ENCODE measurements around the gene CNKSR2.

CNKSR2 gene

GRCh38 chrX:21610168-21610567 lies 235.9 kb downstream of the CNKSR2 start:
- no peak for DNase-seq (ENCODE audit: low read depth, low spot score)

- no peak for DNase-seq (ENCODE audit: low read depth, low spot score)
These were observed 237.9 kb downstream of the CNKSR2 start for GRCh38 chrX:21612154-21612553.

- DNase-seq (ENCODE audit: low read depth, low spot score): no peak
These were observed 242.2 kb downstream of the CNKSR2 start for GRCh38 chrX:21616386-21616785.

DNA sequence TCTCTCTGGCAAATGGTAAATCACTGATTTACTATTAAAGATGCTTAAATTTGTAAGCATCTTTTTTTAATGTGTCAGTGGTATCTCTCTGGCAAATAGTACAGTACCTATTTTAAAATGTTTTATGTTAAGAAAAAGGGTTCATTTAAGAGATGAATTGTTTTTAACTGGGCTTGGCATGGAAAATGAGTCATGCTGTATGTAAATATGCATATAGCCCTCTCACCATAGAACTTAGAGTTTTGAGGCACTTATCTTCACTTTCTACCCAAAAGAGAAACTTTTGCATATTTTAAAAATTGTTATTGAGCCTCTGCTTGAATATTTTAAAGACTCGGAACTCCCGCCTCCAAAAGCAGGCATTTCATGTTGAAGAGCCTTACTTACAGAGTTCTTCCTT lies 246.0 kb downstream of the CNKSR2 start:
- no peak for DNase-seq (ENCODE audit: low read depth, low spot score)

DNA sequence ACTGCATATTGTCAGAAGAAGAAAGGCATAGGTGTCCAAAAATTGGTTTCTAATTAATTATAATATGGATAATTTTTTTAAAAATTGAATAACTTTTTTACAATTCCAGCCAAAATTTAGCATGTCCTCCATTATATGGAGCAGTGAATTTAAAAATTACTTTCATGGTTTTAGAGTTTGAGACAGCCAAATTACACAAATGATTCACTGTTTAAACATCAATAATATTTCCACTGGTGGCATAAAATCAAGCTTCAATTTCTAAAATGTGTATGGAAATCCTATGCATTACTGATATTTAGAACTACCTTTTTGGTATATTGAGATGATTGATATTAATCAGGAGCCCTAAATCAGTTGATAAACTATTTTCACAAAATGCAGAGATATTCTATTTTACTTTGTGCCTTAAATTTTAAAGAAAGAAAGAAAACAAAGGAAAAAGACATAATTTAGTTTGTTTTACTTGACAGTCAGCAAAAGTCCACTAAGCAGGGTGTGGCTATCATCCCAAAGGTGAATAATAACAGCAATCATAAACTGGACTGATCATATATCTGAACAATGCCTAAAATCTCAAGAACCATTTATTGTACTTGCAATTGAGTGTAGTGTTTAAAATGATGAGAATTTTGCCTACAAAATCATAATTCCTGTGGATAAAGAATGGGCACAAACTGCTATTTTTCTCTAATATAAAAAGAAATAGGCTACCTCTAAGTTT lies 249.7 kb downstream of the CNKSR2 start:
- no peak for DNase-seq (ENCODE audit: low read depth, low spot score)

DNA sequence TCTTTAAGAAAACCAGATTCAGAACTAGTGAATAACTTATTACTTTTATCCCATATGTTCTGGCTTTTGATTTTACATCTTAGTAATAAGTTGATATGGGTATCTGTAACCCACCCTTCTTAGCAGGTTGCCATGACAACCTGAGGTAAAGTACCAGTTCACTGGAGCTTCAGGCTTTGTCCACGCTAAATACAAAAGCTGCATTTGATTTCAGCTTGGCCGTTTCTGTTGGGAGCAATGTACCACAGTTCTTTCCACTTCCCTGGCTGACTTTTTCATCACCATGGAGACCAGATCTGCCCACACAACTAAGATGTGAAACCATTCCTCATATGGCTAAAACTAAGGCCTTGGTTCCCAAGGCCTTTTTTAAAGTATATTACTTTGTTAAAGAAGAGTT lies 257.8 kb downstream of the CNKSR2 start:
- no peak for DNase-seq (ENCODE audit: low read depth, low spot score)

GRCh38 chrX:21638311-21638710 lies 264.1 kb downstream of the CNKSR2 start:
- DNase-seq (ENCODE audit: low read depth, low spot score): no peak

DNA sequence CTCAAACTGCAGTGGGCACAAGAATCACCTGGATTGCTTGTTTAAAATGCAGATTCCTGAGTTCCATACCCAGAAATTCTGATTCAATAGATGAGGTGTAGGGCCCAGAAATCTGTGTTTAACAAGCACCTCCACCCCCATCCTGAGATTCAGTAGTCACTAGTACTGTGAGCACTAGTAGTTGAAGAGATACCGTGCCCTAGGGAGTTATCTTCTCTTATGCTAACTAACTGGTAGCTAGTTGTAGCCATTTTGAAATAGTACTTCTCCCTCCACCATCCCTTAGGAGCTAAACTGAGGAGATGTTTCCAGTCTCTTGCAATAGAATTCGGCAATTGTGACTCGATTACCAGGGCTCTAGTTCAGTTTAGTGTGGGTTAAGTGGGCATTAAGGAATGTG lies 265.6 kb downstream of the CNKSR2 start:
- DNase-seq (ENCODE audit: low read depth, low spot score): no peak

GRCh38 chrX:21645431-21645830 lies 271.2 kb downstream of the CNKSR2 start:
- no peak for DNase-seq (ENCODE audit: low read depth, low spot score)

- DNase-seq (ENCODE audit: low read depth, low spot score): no peak
These were observed 271.7 kb downstream of the CNKSR2 start for GRCh38 chrX:21645886-21646285.

- no peak for DNase-seq (ENCODE audit: low read depth, low spot score)
These were observed 281.8 kb downstream of the CNKSR2 start for GRCh38 chrX:21655901-21656586.

- no peak for DNase-seq (ENCODE audit: low read depth, low spot score)
These were observed 282.5 kb downstream of the CNKSR2 start for GRCh38 chrX:21656587-21657317.

DNA sequence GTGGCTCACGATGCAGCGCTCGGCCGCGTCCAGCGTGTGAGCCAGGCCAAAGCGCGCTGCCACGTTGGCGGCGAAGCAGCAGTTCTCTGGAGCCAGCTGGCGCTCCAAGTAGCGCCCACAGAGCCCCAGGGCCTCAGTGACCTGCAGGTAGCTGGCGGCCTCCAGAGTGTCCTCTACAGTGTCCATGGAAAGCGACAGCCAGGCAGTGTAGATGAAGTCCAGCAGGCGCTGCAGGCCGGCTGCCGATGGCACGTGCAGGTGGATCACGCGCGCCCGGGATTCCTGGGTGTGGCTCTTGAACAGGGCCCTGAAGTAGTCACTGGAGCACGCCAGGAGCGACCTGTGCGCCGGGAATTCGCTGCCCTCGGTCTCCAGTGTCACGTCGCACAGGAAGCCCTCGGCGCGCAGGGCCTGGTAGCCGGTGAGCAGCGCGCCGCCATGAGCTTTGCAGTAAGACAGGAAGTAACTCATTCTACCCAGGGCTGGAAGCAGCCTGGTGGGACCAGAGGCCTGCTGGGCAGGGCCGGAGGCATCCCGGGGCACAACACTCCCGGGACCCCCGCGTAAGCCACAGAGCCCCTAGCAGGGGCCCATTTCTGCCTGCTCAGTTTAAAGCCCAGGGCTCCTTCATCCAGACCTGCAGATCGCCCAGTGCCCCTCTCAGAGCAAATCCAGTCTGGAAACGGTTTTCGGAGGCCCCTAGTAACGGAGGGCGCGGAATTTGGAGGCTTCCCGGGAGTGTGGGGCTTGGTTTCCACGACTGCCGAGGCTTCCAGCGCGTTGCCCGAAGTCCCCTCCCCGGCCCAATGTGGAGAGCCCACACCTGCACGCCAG lies 283.3 kb downstream of the CNKSR2 start:
- DNase-seq (ENCODE audit: low read depth, low spot score): no peak

- DNase-seq (ENCODE audit: low read depth, low spot score): no peak
These were observed 284.0 kb downstream of the CNKSR2 start, which contains the start of gene KLHL34 for GRCh38 chrX:21658152-21658737. TSS of gene KLHL34 (minus strand) at chrX:21658330. CDS start at chrX:21657788, 542 bp downstream.

DNA sequence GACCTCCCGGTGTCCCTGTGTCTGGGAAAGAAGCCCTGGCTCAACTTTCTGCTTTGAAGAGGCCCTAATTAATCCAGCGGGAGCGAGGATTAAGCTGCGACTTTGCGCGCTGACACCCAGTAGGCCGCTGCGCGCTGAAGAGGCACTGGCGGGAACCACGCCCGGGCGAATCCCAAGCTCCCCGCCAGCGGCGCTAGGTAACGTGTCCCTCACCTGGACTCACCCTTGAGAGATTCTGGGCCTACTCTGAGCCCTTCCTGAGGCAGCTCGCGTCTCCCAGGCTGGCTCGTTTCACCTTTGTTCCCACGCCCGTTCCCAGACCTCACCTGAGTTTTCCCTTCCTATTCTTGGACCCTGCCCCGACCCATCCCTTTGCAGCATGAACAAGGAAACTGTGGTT lies 284.5 kb downstream of the CNKSR2 start:
- DNase-seq (ENCODE audit: low read depth, low spot score): no peak

GRCh38 chrX:21659320-21659719 lies 285.1 kb downstream of the CNKSR2 start:
- DNase-seq (ENCODE audit: low read depth, low spot score): no peak

GRCh38 chrX:21660156-21660555 lies 285.9 kb downstream of the CNKSR2 start:
- no peak for DNase-seq (ENCODE audit: low read depth, low spot score)

GRCh38 chrX:21661316-21661715 lies 287.1 kb downstream of the CNKSR2 start:
- DNase-seq (ENCODE audit: low read depth, low spot score): no peak

- no peak for DNase-seq (ENCODE audit: low read depth, low spot score)
These were observed 288.5 kb downstream of the CNKSR2 start for GRCh38 chrX:21662761-21663160.

- DNase-seq (ENCODE audit: low read depth, low spot score): no peak
These were observed 292.0 kb downstream of the CNKSR2 start for GRCh38 chrX:21666252-21666651.

- DNase-seq (ENCODE audit: low read depth, low spot score): no peak
These were observed 292.5 kb downstream of the CNKSR2 start for GRCh38 chrX:21666679-21667078.
